HG03565 (cell line): ENCODE data around the gene GYS2.

Source experiments
- ATAC-seq: cut with Tn5 transposase; IDR thresholded peaks from one replicate; pipeline ENCODE4 v1.9.1; 2021; ENCODE audit warnings: mild to moderate bottlenecking, moderate library complexity; ENCODE audit not compliant: unreplicated experiment

The GYS2 gene

DNA sequence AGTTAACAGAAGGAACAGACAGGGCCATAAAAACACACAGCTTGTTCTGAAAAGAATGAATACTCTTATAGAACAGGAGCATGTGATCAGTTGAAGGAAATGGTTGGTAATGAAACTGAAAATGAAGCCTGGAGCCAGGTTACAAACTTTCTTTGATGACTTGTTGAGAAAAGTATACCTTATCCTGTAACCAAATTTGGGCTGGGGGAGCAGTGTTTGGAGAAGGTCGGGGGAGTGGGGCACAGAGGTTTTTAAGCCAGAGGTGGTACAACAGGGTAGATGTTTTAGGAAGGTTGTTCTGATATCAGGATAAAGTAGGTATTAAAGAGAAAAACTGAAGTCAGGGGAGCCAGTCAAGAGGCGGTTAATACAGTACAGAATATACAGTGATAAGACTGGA lies 94.9 kb downstream of the GYS2 start:
- peak; percentile 94 for ATAC-seq

- no peak for ATAC-seq
Observed at GRCh38 chr12:21507849-21508248, 96.8 kb downstream of the GYS2 start.

GRCh38 chr12:21505888-21506287 lies 98.8 kb downstream of the GYS2 start:
- ATAC-seq: no peak

DNA sequence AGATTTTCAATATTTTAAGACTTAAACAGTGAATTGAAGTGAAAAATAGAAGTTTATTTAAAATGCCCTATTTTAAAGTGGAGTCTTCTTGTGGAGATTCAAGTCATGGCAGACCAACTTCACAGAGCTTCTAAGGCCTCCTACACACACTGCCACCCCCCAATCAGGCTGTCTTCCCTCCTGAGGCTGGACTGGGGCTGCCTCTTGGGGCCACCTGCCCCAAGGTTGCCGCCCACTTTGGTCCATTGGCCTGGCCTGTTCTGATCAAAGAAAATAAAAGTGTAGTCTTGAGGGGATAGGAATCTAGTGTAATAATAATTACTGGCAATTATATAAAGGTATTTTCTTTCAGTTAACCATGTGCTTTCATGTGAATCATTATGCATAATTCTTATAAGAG lies 101.8 kb downstream of the GYS2 start:
- ATAC-seq: no peak

- no peak for ATAC-seq
Observed at GRCh38 chr12:21502164-21502496, 102.5 kb downstream of the GYS2 start.

- peak; percentile 99 for ATAC-seq
Observed at GRCh38 chr12:21501258-21502163, 103.1 kb downstream of the GYS2 start, which contains the start of the genes GOLT1B and RECQL. TSS of gene GOLT1B (plus strand) at chr12:21501789. CDS start at chr12:21501924, 135 bp downstream. TSS of gene RECQL (minus strand) at chr12:21501635. CDS start at chr12:21499570, 2,065 bp downstream.

- ATAC-seq: no peak
Observed at GRCh38 chr12:21500786-21501257, 103.8 kb downstream of the GYS2 start.

- ATAC-seq: no peak
Observed at GRCh38 chr12:21499765-21500164, 104.9 kb downstream of the GYS2 start.
